Kidney (tissue), 14 donors: ENCODE measurements around the gene UBA1. TPM values are rescaled to one million over a fixed set of nuclear protein-coding genes. Genes with fewer than 3 reads are reported as not detected.

Source experiments
- DNase-seq, 5 donors: peaks; one replicate each; pipeline ENCODE4 v3.0.0-alpha.2; 2013 to 2020
- FAIRE-seq: peaks from 2 replicates; lab custom pipeline; 2012; peaks lifted over from hg19 to GRCh38; lab: Jason Lieb, UNC
- H3K27ac ChIP-seq, 2 donors: one replicate each; pipeline ENCODE4 v1.7.0; 2013; ENCODE audit warnings: low read depth in 2 of 2, low read length in 2 of 2, inconsistent platforms in 1 of 2
- H3K27me3 ChIP-seq: one replicate; pipeline ENCODE4 v1.7.1; 2013; ENCODE audit warnings: low read length, inconsistent platforms; ENCODE audit not compliant: control insufficient read depth, insufficient read depth
- H3K36me3 ChIP-seq, 3 donors: one replicate each; pipeline versions ENCODE4 v1.7.0 to v1.7.1; 2013; ENCODE audit warnings: low read length in 3 of 3, control low read depth in 1 of 3, inconsistent platforms in 1 of 3; ENCODE audit not compliant: insufficient read depth in 3 of 3, control insufficient read depth in 2 of 3
- H3K4me1 ChIP-seq, 3 donors: one replicate each; pipeline versions ENCODE4 v1.7.0 to v1.7.1; 2013; ENCODE audit warnings: low read length in 3 of 3, inconsistent platforms in 1 of 3, low read depth in 1 of 3; ENCODE audit not compliant: control insufficient read depth in 2 of 3, insufficient read depth in 2 of 3
- H3K4me3 ChIP-seq, 3 donors: one replicate each; pipeline versions ENCODE4 v1.7.0 to v1.8.1; 2013; ENCODE audit warnings: low read length in 3 of 3, control low read depth in 1 of 3, inconsistent platforms in 1 of 3
- H3K9ac ChIP-seq, 3 donors: one replicate each; pipeline versions ENCODE4 v1.7.0 to v1.7.1; 2013; ENCODE audit warnings: low read length in 3 of 3, control low read depth in 1 of 3, inconsistent platforms in 1 of 3
- H3K9me3 ChIP-seq, 3 donors: one replicate each; pipeline versions ENCODE4 v1.7.0 to v1.7.1; 2013; ENCODE audit warnings: low read length in 3 of 3, control low read depth in 1 of 3, inconsistent platforms in 1 of 3; ENCODE audit not compliant: control insufficient read depth in 2 of 3, insufficient read depth in 1 of 3
- intact Hi-C: fragments of 100-400 bp; cut with DNase I; formaldehyde crosslinking; loops from one replicate; pipeline ENCODE4 v1.11.1; 2022
- polyA plus RNA-seq: library from polyadenylated mRNA; stranded (reverse); fragments of 350-450 nt; fragmentation: Illumina TruSeq; extraction: RNeasy Lipid Tissue Mini Kit (QIAGEN cat#74804); gene quantifications from one replicate; pipeline ENCODE4 v1.2.3, GENCODE V29; 2014; ENCODE audit warnings: low read depth, low replicate concordance; ENCODE audit not compliant: insufficient read depth
- total RNA-seq: library from RNA; stranded (reverse); fragmentation: NEBNext Ultra II Directional; extraction: Animal tissue kit (Norgen Biotek cat#: 25700); gene quantifications from one replicate; pipeline ENCODE4 v1.2.1, GENCODE V29; 2021
- TF ChIP-seq, protein P1 (sequence below): IDR thresholded peaks from 3 replicates; pipeline ENCODE4 v1.5.1; 2012; ENCODE audit warnings: mild to moderate bottlenecking, moderate library complexity, borderline replicate concordance; ENCODE audit not compliant: insufficient read depth; ENCODE audit errors: extremely low read depth
- donor health status: control.
- donor health status: control.
- donor health status: control.
- donor health status: control.
- donor health status: control.
- donor health status: DM: yes; HTN: yes; CAD: no.
- donor health status: Normal renal cell carcinoma (clear cell type).

UBA1 gene
- total and polyA plus RNA-seq, 2 donors from 2014 or later, result 155 to 218 TPM

DNA sequence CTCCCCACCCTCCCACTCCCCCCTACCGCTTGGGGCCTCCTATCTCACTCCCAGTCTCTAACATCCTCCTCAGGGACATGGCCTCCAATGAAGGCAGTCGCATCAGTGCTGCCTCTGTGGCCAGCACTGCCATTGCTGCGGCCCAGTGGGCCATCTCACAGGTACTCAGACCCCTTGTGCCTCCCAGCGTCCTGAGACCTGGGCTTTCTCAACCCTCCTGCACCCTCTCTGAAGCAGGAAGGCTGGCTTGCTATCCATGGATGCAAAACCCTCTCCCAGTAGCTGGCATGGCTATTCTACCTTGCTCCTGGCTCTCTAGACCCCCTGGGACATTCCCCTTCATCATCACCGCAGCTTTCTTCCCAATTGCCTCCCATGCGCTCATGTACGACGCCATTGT is 13.3 kb upstream of the UBA1 start:
- Histone ChIP-seq H3K9ac (no peak overlapping the region), H3K27ac (no peak overlapping the region), H3K4me1 (no peaks in the 10 kb centered on the region), H3K36me3 (peaks cover 3 to 6% (median 4%) of the 10 kb centered on the region in 3 donors), H3K27me3 (peaks cover 9% of the 10 kb centered on the region), H3K9me3 (no peaks in the 10 kb centered on the region), H3K4me3 (no peak overlapping the region)
- intact Hi-C loops, result no loop called here
- DNase-seq, result peak in 1 of 5 donors; percentile 43
- no peak for FAIRE-seq
- TF ChIP-seq, protein P1, sequence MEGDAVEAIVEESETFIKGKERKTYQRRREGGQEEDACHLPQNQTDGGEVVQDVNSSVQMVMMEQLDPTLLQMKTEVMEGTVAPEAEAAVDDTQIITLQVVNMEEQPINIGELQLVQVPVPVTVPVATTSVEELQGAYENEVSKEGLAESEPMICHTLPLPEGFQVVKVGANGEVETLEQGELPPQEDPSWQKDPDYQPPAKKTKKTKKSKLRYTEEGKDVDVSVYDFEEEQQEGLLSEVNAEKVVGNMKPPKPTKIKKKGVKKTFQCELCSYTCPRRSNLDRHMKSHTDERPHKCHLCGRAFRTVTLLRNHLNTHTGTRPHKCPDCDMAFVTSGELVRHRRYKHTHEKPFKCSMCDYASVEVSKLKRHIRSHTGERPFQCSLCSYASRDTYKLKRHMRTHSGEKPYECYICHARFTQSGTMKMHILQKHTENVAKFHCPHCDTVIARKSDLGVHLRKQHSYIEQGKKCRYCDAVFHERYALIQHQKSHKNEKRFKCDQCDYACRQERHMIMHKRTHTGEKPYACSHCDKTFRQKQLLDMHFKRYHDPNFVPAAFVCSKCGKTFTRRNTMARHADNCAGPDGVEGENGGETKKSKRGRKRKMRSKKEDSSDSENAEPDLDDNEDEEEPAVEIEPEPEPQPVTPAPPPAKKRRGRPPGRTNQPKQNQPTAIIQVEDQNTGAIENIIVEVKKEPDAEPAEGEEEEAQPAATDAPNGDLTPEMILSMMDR, result no peak

DNA sequence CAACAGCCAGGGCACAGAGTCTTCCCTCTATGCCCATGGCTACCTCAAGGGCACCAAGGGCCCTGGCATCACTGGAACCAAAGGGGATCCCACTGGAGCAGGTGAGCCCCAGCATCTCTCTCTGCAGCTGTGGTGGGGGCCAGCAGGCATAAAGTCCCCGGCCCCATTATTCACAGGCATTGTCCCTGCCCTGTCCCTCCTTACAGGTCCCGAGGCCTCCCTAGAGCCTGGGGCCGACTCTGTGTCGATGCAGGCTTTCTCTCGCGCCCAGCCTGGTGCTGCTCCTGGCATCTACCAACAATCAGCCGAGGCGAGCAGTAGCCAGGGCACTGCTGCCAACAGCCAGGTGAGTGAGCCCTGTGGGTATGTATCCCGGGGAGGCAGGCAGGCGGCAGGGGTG is 12.3 kb upstream of the UBA1 start:
- FAIRE-seq (no peak), DNase-seq (peak in 1 of 5 donors; percentile 62)
- intact Hi-C loops, result no loop called here
- Histone ChIP-seq H3K4me1 (no peaks in the 10 kb centered on the region), H3K27me3 (peaks cover 9% of the 10 kb centered on the region), H3K9ac (no peak overlapping the region), H3K4me3 (no peak overlapping the region), H3K36me3 (peaks cover 3 to 7% (median 4%) of the 10 kb centered on the region in 3 donors), H3K27ac (no peak overlapping the region), H3K9me3 (no peaks in the 10 kb centered on the region)
- TF ChIP-seq, protein P1, result no peak

DNA sequence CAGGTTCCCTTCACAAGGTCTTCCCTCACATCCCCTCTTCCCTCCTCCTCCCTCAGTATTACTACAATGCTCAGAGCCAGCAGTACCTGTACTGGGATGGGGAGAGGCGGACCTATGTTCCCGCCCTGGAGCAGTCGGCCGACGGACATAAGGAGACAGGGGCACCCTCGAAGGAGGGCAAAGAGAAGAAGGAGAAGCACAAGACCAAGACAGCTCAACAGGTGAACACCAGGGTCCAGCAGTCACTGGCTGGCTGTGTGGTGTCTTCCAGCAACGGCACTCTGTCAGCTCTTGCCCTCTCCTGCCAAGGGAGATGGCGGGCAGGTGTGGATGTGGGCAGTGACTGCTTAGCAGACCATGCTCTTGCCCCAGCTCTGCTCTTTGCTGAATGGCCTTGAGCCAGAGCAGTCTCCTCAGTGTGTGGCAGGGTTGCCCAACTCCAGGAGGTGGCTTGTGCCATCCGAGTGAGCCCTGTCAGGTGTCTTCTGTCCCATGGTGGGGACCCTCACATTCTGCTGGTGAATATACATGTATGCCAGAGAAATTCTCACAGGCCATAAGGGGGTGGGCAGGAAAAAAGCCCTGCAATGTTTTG is 11.4 kb upstream of the UBA1 start:
- H3K27me3 ChIP-seq, result peaks cover 9% of the 10 kb centered on the region
- H3K4me3 ChIP-seq, result no peak overlapping the region
- no peak overlapping the region for H3K9ac ChIP-seq
- no peak for FAIRE-seq
- TF ChIP-seq, protein P1, result no peak
- no peaks in the 10 kb centered on the region for H3K9me3 ChIP-seq
- H3K27ac ChIP-seq, result no peak overlapping the region
- H3K36me3 ChIP-seq, result peaks cover 3 to 10% (median 4%) of the 10 kb centered on the region in 3 donors
- peak in 1 of 5 donors; percentile 52 for DNase-seq
- intact Hi-C loops, result no loop called here
- H3K4me1 ChIP-seq, result no peaks in the 10 kb centered on the region
